Forelimb muscle (tissue), 1 donor: ENCODE measurements around the gene LINC01488. TPM values are rescaled to one million over a fixed set of nuclear protein-coding genes. Genes with fewer than 3 reads are reported as not detected.

ENCODE experiments used
- DNase-seq: peaks from one replicate; pipeline ENCODE4 v3.0.0-alpha.2; 2013; ENCODE audit warnings: low read depth
- polyA plus RNA-seq: library from polyadenylated mRNA; unstranded; fragments of 120-200 nt; gene quantifications from one replicate; pipeline ENCODE4 v1.2.1, GENCODE V29; 2013; ENCODE audit not compliant: insufficient read length

Gene LINC01488
- polyA plus RNA-seq, 1 donor = 0.08 TPM

DNA sequence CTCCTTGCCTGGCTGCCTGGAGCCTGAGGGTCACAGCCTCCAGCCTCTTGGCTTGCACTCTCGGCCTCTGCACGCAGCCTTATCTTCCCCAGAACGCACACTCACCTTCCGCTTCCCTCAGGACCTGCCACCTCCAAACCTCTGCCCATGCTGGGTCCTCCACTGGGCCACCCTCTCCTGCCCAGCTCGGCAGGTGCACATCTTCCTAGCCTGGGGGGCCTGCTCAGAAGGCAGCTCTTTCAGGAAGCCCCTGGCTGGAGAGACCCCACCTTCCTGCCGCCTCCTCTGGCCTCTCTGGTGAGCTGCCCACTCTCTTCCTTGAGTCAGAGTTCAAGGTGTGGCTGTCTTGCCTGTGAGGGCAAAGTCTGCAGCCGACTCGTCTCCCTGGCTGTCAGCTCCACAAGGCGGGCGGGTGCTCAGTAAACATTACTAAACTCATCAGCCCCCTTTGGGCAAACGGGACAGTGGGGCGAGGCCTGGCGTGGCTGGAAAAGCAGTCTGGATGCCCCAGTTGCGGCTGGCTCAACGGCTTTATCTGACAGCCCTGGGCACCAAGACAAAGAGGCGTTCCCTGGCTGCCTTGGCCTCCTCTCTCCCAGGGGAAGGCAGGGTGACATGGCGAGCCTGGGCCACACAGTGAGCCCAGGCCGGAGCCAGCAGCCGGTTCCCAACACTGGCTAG, 1.7 kb upstream of the LINC01488 start:
- DNase-seq = no peak

DNA sequence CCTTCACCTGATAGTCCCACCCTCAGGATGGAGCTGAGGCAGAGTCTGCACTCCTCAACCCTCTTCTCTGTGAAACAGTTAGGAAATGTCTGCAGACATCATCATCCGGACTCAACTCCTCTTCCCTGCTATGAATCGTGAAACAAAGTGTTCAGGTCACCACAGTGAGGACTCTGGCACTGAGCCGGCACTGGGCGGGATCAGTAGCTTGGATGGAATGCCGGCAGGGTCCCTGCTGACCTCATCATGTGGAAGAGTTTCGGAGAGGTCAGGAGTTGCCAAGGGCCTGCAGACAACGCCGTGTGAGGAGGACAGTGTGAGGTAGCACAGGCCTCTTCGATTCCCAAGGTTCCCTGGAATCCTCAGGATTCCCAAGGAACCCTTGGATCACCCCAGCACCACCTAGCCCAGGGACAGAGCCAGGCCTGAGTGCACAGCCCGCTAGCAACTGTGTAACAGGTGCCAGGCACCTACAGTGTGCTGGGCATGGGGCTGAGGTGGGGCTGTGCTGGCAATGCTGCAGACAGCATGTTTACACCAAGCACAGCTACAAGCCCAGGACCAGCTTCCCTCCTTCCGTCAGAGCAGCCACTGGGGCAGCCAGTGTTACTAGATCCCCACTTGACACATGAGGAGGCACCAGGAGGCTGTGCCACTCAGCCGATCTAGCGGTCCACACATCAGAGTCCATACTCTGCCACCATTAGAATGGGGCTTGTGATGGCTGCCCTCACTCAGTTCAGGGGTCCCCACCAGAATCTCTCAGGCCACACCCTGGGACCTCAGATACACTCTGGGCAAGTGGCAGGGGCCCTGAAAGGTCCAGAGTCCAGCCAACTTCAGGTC, 693 bp upstream of the LINC01488 start:
- DNase-seq = no peak

DNA sequence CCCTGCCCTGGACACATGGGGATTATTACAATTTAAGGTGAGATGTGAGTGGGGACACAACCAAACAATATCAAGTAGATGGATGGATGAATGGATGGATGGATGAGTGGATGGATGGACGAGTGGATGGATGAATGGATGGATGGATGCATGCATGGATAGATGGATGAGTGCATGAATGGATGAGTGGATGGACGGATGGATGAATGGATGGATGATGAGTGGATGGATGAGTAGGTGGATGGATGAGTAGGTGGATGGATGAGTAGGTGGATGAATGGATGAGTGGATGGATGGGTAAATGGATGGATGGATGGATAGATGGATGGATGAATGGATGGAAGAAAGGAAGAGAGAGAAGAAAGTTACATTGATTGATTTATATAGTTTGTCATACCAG, 859 bp downstream of the LINC01488 start:
- DNase-seq = no peak

DNA sequence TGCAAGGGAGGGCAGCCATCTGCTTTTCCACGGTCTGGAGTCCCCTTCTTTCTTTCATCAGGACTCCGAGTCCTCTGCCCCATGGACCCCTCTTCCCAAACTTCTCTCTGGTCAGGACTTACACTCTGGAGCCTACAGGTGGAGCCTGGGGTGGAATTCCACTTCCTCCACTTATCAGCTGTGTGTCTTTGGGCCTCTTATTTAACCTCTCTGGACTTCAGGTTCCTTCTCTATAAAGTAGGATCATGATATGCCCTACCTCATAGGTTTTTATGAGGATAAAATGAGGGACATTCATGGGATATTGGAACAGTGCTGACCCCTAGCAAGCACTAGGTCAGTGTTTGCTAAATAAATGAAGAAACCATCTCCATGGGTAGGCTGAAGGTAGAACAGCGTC, 1.7 kb downstream of the LINC01488 start:
- no peak for DNase-seq

DNA sequence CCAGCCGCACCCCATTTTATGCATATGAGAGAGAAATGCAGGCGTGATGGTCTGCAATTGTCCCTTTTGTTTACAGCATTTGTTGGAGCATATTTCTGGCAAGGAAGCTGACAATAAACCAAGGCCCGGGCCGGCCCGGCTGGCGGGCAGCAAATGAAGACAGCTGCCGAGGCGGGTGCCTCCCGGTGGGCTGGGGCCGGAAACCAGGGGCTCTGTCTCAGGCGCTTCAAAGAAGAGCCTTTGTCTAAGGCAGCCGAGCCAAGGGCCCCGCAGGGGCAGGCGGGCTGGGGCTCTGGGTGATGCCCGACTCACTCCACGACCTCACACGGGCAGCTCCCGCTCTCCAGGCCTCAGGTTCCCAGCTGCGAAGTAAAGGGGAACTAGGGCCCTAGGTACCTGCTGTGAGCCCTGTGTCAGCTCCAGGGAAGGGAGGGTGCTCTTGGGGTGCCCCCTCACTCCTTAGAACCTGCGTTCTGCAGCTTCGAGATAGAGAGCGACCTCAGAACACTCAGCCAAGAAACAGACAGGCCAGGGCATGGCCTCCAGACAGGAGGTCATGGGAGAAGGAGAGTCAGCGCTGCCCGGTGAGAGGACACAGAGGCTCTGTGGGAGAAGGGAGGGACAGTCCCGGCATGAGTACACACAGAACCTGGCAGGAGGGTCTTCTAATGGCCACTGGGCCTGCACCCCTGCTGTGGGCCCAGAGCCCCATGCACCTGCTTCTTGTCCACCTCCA, 2.4 kb downstream of the LINC01488 start:
- DNase-seq = no peak

DNA sequence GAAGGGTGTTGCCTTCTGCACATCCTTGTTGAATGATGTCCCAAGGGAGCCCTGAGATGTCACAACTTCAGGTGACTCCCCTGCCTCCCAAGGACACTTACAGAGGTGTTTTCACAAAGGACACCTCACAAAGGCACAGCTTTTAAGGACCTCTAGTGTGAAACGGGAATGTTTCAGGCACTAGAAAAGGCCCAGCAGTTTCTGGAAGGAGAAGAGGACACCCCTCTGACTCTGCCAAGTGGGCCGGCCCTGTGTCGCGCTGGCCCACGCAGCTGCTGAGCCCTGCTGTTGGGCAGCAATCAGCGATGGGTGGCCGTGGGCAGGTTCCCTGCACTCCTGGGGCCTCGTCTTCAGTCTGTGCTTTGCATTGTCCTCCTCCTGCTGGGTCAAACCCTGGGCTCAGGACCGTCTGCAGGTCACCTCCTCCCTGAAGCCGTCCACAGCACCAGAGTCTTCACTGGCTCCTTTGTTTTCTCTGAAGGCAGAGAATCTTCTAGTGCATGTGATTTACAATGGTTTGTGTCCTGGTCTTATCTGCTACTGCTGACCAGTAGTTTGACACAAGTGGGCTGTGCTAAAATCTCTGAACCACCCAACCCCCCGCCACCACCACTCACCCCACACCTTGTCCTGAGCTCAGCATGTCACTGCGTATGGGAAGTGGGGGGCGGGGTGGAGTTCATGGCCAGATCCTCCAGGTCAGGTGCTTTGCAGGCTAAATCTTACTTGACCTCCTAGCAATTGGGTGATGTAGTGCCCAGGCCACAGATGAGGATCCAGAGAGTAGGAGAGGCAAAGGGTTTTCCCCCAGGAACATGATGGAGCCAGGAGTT, 3.2 kb downstream of the LINC01488 start:
- DNase-seq = no peak

DNA sequence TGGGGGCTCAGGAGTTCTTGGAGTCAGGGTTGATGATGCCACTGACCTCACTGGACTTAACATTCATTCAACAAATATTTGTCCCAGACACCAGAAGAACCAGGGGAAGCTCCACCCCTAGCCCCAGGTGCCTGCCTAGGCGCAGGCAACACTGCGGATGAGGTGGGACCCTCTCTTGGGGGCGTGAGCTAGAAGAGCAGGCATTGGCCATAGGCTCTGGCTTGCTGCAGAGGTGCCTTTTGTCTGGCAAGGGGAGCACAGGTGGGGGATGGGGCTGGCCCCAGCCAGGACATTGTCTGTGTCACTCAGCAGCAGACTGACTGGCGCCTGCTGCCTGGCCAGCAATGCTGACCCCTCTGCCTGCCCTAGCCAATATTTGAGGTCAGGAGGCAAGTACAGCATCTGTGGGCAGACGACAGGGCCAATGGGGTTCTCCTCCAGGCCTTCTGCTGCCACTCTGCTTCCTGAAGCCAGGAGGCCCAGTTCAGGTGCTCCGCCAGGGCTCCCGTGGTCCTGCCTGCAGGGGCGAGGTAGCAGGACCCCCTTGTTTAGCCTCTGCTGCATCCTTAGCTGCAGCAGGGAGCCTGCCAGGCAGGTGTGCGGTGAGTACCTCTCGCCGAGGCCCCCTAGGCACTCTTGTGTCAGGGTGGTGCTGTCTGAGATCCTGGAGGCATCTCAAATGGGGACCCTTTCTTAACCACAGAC, 4.0 kb downstream of the LINC01488 start:
- DNase-seq = no peak

DNA sequence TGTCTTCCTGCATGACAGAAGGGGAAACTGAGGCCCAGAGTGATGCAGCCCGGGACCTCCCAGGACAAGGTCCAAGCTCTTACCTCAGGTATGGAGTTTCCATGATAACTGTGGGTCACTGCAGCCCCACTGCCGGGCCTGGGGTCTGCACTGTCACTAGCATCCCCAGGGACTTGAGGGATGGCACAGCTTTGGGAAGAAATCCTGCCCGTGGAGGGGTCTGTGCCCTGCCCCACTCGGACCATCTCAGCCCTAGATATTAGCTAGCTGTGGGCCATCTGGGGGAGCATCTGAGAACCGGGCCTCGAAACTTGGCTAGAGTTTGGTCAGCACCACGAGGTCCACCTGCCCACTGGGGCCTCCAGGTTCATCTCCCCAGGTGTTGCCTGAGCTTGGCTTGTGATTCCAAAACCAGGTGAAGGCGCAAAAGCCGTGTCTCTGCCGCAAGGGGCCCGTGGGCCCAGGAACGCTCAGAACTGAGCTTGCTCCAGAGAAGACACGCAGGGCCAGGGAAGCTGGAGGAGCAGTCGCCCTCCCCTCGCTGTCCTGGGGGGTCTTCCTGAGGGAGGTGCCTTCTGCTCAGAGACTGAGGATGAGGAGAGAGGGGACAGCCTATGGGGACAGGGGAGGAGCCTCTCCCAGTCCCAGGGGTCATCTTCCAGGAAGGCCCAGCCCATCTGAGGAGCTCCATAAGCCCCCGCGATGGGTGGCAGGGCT, 4.8 kb downstream of the LINC01488 start:
- no peak for DNase-seq

DNA sequence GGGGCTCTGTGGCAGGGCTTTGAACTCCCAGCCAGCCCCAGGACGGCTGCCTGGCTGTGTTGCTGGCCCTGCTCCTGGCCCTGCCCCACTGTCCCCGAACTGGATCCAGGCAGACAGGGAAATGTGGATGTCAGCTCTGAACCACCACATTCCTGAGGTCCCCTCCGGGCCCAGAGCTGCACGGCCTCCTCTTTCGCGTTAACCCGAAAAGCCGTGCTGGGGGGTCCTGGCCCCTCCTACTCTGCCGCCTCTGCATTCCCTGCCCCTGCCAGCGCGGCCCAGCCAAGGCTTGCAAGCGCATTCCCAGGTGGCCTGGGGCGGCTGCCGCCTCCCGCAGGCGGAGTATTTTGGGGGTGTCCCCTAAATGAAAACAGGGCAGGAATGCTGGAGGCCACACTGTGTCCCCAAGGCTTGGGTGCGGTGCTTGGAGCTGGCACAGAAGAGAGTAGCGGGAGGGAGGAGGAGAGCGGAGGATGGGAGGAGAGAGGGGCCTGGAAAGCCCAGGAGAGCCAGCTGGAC, 5.4 kb downstream of the LINC01488 start:
- no peak for DNase-seq

DNA sequence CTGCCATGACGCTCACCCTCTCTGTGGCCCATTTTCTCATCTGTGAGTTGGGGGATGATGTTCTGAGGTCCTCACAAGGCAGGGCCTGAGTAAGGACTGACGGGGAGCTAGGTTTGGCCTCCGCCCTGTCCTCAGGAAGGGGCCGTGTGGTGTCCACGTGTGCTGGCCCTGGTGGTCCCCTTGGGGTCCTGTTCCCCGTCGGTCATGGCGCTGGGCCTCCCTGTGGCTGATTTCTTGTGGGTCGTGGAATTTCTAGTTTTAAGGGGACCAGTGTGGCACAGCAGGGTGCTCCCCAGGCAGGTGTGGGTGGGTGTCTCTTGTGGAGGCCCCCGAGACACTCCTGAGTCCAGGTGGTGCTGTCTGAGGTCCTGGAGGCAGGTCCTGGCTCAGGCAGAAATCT, 5.9 kb downstream of the LINC01488 start:
- no peak for DNase-seq

DNA sequence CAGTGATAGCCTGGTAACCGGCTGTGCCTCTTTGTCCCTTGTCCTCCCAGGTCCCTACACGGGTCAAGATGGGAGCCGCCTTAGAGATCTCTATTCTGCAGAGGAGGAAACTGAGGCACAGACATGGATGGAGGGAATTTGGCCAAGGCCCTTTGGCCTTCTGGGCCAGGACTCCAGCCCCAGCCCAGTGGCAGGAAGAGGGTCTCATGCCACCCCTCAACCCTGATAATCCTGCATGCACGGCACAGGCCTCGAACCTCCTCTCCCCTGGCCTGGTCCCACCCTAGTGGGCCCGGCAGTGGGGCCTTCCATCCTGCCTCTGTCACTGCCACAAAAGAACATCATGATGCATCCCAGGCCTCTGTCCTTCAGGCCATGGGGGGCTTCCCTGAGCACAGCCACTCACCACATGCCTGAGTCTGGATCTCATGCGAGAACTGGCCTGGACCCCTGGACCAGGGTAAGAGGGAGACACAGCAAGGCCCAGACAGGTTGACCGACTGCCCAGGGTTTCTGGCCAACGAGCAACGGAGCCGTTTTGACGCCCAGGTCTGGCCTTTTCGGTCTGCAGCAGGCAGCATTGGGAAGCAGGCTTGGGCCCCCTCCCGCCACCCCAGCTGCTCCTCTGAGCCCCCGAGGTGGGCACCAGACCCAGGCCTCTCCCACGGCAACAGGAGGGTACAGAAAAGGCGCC, 6.5 kb downstream of the LINC01488 start:
- no peak for DNase-seq

DNA sequence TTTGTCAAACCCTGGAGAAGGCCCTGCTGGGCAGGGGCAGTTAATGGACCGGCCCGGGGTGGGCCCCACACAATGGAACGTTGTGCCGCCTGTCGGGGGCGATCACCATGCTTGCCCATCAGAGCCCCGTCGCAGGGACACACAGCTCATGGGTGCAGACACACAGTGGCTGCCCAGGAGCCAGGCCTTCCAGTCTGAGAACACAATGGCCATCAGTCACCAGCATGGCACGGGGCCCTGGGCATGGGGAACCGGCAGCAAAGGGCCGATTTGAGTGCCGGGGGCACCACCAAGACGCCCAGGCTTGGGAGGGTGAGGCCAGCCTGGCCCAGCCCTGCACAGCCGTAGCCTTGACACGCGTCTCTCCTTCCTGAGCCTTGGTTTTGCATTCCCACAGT, 7.1 kb downstream of the LINC01488 start:
- no peak for DNase-seq

DNA sequence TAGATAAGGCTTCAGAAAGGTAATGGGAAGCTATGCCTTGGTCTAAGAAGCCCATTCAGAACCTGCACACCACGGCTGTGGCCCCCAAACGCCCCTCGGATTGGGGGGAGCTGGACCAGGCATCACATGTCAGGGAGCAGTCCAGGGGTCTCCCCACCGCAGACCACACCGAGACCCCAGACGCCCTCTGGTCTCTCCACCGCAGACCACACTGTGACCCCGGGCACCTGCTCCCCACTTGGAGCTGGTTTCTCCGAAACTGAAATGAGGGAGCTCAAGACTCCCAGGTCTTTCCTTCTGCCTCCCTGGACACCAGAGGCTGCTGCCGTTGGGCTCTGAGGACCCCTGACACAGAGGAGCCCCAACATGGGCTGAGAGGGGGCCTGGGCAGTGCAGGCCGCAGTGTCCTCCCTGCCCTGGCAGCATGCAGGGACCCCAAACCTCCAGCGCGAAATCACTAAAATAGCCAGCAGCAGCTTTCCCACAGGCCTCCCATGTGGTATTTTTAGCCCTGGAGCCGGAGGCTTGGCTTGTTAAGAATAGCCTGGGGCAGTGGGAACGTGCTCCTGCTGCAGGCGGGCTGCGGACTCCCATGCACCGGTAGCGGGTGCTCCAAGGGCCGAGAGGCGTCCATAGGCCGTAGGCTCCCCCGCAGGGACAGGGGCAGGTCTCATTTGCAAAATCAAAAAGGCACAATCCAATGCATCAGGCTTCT, 7.7 kb downstream of the LINC01488 start:
- no peak for DNase-seq

DNA sequence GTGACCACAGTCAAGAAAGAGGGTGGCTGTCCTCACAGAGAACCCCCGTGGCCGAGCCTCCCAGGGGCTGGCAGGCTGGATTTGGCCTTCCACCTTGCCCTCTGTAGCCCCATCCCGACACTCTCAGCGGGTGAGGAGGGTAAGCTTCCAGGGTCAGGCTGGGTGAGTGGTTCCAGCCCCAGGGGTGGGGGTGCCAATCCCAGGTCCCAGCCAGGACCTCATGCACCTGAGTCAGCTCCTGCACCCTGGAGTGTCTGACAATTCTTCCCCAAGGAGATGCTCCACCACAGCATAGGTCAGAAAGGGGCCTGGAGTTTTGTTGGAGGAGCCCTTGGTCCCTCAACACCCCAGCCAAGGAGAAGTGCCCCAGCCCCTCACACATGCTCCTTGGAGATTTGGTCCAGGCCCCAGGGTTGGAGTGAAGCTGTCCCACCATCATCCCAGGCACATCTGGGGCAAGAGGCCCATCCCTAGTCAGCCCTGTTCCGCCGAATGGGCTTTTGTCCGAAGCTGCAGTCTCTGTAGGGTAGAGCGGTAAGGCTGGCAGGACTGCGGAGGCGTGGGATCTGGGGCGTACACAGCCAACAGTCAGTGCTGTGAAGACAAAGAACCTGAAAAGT, 8.4 kb downstream of the LINC01488 start:
- DNase-seq = no peak

DNA sequence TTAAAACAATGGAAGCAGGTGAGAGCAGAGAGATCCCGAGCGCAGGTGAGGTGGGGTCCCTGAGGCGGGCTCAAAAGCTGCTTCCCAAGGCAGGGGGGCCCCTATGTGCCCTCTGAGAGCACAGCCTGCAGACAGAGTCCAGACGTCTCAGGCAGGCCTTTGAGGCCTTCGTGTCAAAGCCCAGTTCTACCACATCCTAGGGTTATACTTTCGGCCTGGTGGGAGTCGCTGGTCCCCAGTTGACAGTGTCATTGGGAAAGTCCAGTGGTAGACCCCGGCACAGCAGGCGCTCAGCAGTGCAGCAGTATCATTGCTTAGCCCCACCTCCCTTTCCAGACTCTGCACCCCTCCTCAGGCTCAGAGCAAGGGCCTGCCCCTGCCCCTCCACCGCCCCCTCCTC, 9.1 kb downstream of the LINC01488 start:
- no peak for DNase-seq

DNA sequence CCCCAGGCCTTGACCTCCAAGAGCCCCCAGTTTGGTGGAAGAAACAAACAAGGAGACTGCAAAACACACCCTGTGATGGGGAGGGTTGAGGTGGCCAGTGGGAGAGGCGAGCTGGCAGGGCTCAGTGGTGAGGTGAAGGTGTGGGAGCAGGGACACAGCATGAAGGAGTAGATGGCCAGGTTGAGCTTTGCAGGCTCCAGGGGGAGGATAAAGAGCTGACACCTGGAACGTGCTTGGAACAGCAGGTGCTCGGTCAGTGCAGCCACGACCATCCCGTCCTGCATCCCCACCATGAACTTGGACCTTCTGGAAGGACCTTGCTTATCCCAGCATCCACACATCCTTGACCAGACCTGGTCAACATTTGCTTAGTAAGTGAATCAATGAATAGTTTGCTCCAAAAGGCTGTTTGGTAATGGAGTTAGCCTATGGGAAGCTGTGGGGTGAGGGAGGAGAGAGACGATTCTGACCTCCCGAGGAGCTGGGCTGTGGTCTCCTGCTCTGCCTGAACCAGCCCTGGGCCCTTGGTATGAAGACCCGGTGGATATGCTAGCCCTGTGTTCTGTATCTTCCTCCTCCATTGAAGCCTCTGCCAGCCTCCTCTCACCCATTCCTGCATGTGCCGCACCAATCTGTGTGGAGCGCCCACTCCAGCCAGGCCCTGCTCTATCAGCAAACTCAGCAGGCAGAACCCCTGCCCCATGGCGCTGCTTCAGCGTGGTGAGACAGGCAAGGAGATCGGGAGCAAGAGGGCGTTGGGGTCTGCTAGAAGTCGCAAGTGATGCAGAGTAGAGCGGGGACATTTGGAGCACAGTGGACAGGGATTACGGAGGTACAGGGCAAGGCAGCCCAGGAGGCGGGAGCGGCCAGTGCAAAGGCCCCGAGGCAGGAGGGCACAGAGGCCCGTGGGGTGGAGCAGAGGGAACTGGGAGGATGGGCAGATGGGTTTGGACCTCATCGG, 9.9 kb downstream of the LINC01488 start:
- no peak for DNase-seq
